Small intestine (tissue), 7 donors: ENCODE measurements around the gene NHS. TPM values are rescaled to one million over a fixed set of nuclear protein-coding genes. Genes with fewer than 3 reads are reported as not detected.

ENCODE experiments used
- DNase-seq, 2 donors: peaks; one replicate each; pipeline versions ENCODE4 v3.0.0 to v3.0.0-alpha.2; 2013
- FAIRE-seq: peaks from 2 replicates; lab custom pipeline; 2012; peaks lifted over from hg19 to GRCh38; lab: Jason Lieb, UNC
- H3K27ac ChIP-seq, 3 donors: one replicate each; pipeline ENCODE4 v1.5.1; 2013; ENCODE audit warnings: low read length in 2 of 3, mild to moderate bottlenecking in 2 of 3, control low read depth in 1 of 3, inconsistent platforms in 1 of 3, low read depth in 1 of 3, moderate library complexity in 1 of 3
- H3K27me3 ChIP-seq, 3 donors: one replicate each; pipeline ENCODE4 v1.6.1; 2013; ENCODE audit warnings: low read length in 3 of 3, inconsistent platforms in 1 of 3; ENCODE audit not compliant: control insufficient read depth in 3 of 3, insufficient read depth in 3 of 3
- H3K36me3 ChIP-seq, 3 donors: one replicate each; pipeline ENCODE4 v1.6.1; 2013; ENCODE audit warnings: low read length in 3 of 3, inconsistent platforms in 1 of 3, low read depth in 1 of 3, mild to moderate bottlenecking in 1 of 3, moderate library complexity in 1 of 3; ENCODE audit not compliant: control insufficient read depth in 3 of 3, insufficient read depth in 2 of 3
- H3K4me1 ChIP-seq, 3 donors: one replicate each; pipeline ENCODE4 v1.6.1; 2013; ENCODE audit warnings: low read length in 2 of 3, inconsistent platforms in 1 of 3, low read depth in 1 of 3, mild to moderate bottlenecking in 1 of 3, moderate library complexity in 1 of 3; ENCODE audit not compliant: control insufficient read depth in 3 of 3, insufficient read depth in 2 of 3
- H3K4me3 ChIP-seq, 3 donors: one replicate each; pipeline ENCODE4 v1.5.1; 2013; ENCODE audit warnings: low read length in 3 of 3, control low read depth in 1 of 3, inconsistent platforms in 1 of 3, low read depth in 1 of 3, mild to moderate bottlenecking in 1 of 3, moderate library complexity in 1 of 3
- H3K9me3 ChIP-seq, 2 donors: one replicate each; pipeline ENCODE4 v1.6.1; 2013; ENCODE audit warnings: low read depth in 1 of 2, low read length in 1 of 2; ENCODE audit not compliant: control insufficient read depth in 2 of 2, insufficient read depth in 1 of 2
- WGBS, 3 donors: extraction: QIAGEN DNeasy Blood & Tissue Kit; methylation state at CpG; one replicate each; pipeline ENCODE4 v1.1.7; 2013; 5-methylcytosine and 5-hydroxymethylcytosine counted together
- polyA plus RNA-seq, 4 donors: library from polyadenylated mRNA; stranded (reverse) in 3 of 4; unstranded in 1 of 4; fragments of 200-250 nt in 3 of 4; fragments of 120-200 nt in 1 of 4; gene quantifications; one replicate each; pipeline versions ENCODE4 v1.2.1 to v1.2.3, GENCODE V29; 2013
- donor health status: healthy with polysubstance abuse.
- donor health status: control.
- donor health status: control.
- donor health status: Bipolar disorder and iron deficiency.
- donor health status: healthy.

The NHS gene
- polyA plus RNA-seq, 4 donors: under 0.01 to 5.8 (median 0.79) TPM

DNA sequence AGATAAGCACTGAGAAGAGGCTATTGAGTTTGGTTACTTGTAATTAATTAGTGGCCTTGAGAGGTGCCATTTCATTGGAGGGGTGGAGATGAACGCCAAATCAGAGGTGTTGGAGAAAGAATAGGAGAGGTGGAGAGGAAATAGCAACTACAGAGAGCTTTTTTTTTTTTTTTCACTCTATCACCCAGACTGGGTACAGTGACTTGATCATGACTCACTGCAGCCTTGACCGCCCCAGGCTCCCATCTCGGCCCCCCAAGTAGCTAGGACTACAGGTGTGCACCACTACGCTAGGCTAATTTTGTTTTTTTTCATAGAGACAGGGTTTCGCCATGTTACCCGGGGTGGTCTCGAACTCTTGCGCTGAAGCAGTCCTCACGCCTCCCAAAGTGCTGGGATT, 5.2 kb downstream of the NHS start:
- H3K4me3 ChIP-seq: no peak overlapping the region
- 91 to 94% (median 94%) methylated on average over 8 to 9 of the region's 9 CpGs for WGBS, 3 donors
- H3K27ac ChIP-seq: no peak overlapping the region
- no peaks in the 10 kb centered on the region for H3K27me3 ChIP-seq
- DNase-seq (no peak), FAIRE-seq (no peak)
- H3K9me3 ChIP-seq: no peaks in the 10 kb centered on the region
- H3K36me3 ChIP-seq: no peaks in the 10 kb centered on the region
- H3K4me1 ChIP-seq: no peaks in the 10 kb centered on the region

DNA sequence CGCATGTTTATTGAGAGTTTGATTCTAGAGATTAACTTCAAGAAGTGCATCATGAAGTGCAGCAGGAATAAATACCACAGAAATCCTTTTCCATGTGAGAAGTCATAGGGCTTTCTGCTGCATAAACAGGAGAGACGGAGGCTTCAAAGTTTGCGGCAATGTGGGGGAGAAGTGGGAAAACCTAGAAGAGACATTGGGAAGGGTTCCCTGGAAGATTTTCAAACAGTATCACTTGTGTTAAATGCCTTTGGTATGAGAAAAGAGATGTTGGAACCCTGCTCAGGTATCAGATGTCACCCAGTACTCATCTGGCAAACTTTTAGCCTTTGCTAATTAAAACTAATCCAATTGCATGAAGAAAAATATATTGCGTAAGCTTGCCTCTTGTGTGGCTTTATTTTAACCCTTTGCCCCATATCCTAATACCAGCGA, 15.4 kb downstream of the NHS start:
- 77 to 97% (median 77%) methylated on average over 5 of the region's 5 CpGs for WGBS, 3 donors
- DNase-seq (no peak), FAIRE-seq (no peak)
- no peak overlapping the region for H3K27ac ChIP-seq
- no peaks in the 10 kb centered on the region for H3K27me3 ChIP-seq
- no peaks in the 10 kb centered on the region for H3K9me3 ChIP-seq
- no peak overlapping the region for H3K4me3 ChIP-seq
- no peaks in the 10 kb centered on the region for H3K4me1 ChIP-seq
- no peaks in the 10 kb centered on the region for H3K36me3 ChIP-seq

DNA sequence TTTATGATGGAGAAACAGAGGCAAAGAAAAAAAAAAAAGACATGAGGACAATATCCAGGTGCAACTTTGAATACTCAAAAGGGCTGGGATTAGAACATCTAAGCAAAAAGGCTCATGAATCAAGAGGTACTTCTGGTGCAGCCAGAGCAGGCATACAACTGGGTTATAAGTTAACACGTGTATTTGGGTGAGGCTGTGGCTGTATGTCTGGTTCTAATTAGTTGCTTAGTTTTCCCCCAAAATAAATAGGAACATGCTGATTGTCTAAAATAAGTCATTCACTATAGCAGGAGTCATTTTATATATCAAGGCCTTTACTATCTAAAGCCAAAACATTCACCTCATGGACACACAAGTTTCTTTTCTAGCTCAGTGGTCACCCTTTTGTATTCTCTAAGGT, 20.2 kb downstream of the NHS start:
- 25 to 79% (median 63%) methylated on average over 1 of the region's 1 CpG for WGBS, 3 donors
- H3K27ac ChIP-seq: no peak overlapping the region
- H3K9me3 ChIP-seq: peaks cover 0 to 4% of the 10 kb centered on the region in 2 donors
- H3K4me1 ChIP-seq: no peaks in the 10 kb centered on the region
- DNase-seq: no peak
- no peak for FAIRE-seq
- H3K4me3 ChIP-seq: no peak overlapping the region
- H3K36me3 ChIP-seq: no peaks in the 10 kb centered on the region
- H3K27me3 ChIP-seq: no peaks in the 10 kb centered on the region

DNA sequence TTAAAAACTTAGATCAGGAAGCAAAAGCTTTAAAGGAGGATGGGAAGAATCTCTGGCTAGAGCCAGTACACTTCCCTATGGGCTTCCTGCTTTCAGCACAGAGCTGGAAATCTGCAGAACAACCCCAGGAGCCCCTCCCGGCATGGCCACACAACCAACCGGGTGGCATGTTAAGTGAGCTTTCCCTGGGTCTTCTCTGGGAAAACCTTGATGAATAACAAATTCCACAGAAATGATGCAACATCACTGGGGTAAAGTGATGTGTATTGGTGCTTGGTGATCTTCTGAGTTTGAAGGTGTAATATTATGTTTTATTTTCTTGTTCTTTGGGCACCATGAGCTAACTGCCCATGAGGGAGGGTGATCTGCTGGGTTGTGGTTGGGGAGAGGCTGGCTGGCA, 22.1 kb downstream of the NHS start:
- FAIRE-seq (no peak), DNase-seq (no peak)
- H3K9me3 ChIP-seq: peaks cover 0 to 4% of the 10 kb centered on the region in 2 donors
- no peaks in the 10 kb centered on the region for H3K27me3 ChIP-seq
- no peaks in the 10 kb centered on the region for H3K4me1 ChIP-seq
- H3K27ac ChIP-seq: no peak overlapping the region
- 77 to 90% (median 80%) methylated on average over 2 of the region's 2 CpGs for WGBS, 3 donors
- no peaks in the 10 kb centered on the region for H3K36me3 ChIP-seq
- no peak overlapping the region for H3K4me3 ChIP-seq

DNA sequence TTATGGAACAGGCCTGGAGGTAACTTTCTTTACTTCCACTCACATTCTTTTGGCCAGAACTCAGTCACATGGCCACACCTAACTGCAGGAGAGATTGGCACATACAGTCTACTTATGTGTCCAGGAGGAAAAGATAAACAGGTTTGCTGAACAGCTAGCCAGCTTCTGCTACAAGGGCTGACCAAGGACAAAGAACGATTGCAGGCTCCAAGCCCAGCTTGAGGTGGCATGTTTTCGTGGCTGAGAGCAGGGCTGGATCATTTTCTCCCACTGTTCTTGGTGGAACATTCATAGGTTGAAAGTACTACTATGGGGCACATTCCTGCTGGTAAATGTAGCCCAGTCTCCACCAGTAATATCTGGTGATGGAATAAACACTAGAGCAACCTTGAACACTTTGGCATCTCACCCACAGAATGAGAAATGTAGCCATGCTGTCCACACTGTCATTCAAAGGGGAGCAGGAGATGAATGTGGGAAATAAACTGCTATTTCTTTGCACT, 28.2 kb downstream of the NHS start:
- FAIRE-seq: no peak
- H3K9me3 ChIP-seq: peaks cover 0 to 4% of the 10 kb centered on the region in 2 donors
- no peak overlapping the region for H3K4me3 ChIP-seq
- H3K36me3 ChIP-seq: no peaks in the 10 kb centered on the region
- DNase-seq: no peak
- 51 to 67% (median 67%) methylated on average over 2 of the region's 2 CpGs for WGBS, 3 donors
- no peaks in the 10 kb centered on the region for H3K4me1 ChIP-seq
- H3K27me3 ChIP-seq: no peaks in the 10 kb centered on the region
- no peak overlapping the region for H3K27ac ChIP-seq

DNA sequence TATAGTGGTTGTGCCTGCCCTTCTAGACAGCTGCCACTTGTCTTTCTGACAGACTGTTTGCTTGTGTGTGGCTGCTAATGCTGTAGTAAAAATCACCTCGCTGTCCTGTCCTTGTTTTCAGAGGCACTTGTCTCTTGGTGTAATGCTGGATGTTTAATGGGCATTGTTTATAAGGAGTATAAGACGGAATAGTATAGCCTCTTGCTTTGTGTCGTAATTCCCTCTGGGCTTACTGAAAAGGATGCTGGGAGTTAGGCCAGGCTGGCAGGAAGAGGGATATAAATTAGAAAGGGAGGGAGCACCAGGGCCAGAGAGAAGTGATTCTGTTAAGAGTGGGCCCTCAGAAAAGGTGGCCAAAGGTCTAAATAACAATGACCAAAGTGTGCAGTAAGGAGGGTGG, 29.0 kb downstream of the NHS start:
- Histone ChIP-seq H3K4me1 (no peaks in the 10 kb centered on the region), H3K9me3 (no peaks in the 10 kb centered on the region), H3K36me3 (no peaks in the 10 kb centered on the region), H3K27ac (no peak overlapping the region), H3K4me3 (no peak overlapping the region), H3K27me3 (no peaks in the 10 kb centered on the region)
- 80 to 91% (median 82%) methylated on average over 3 of the region's 3 CpGs for WGBS, 3 donors
- DNase-seq: no peak
- no peak for FAIRE-seq

DNA sequence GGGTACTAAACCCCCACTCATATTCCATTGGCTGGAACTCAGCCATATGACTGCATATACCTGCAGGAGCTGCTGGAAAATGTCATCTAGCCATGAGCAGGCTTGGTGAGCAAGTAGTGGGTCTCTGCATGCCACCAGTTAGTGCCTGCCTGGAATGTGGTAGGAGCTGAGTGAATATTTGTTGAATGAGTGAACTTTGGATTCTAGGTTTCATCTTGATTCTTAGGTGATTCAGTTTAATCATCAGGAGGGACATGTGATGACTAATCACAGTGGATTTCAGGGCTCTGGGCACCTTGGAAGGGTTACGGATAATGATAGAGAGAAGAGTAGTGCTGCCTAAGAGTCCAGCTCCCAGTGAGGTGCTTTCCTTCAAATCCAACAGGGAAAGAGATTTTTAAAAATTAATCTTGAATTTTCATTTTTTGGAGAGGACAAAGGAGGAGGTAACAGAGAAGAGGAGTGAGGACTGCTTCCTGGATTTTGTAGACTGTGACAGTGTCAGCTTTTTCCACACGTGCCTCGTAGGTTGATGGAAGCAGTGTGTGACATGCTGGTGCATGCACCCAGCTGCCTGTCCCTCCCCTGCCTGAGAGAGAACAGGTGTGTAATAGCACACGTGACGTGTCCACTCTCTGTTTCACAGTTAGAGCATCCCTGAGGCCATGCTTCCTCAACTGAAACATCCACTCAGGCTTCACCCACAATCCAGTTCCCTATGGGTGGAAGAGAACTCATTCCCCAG, 30.4 kb downstream of the NHS start:
- Histone ChIP-seq H3K4me3 (no peak overlapping the region), H3K27me3 (no peaks in the 10 kb centered on the region), H3K36me3 (no peaks in the 10 kb centered on the region), H3K9me3 (no peaks in the 10 kb centered on the region), H3K27ac (no peak overlapping the region), H3K4me1 (no peaks in the 10 kb centered on the region)
- FAIRE-seq (no peak), DNase-seq (peak in 1 of 2 donors; percentile 45)
- 71 to 85% (median 72%) methylated on average over 5 of the region's 5 CpGs for WGBS, 3 donors

DNA sequence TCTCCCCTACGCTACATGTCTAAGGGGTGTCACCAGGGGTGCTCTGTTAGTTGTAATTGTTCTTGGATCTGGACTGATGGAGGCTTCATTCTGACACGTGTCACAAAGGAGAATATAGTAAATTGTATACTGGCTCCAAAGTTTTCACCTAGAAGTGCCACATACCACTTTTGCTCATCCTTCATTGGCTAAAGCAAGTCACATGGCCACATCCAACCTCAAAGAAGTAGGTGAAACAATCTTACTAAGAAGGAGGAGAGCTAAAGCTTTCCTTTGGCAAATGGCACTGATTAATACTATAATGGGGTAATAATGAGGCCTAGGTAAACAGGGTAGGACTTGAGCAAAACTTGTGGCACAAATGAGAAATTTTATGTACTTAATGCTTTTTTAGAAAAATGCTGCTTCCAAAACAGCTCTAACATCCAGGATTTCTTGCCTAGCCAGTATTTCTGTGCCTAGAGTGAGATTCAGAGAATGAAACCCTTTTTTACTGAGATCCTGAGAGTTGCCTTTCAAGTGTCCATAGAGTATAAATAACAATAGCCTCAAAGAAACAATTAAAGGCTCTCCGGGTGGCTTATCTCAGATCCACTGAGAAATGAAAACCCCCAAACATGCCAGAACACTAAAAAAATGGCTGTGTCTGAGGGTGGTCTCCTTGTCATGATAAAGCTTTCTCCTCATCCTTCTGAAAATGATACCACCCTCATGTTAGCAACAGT, 34.7 kb downstream of the NHS start:
- 79 to 85% (median 79%) methylated on average over 3 of the region's 3 CpGs for WGBS, 3 donors
- DNase-seq (no peak), FAIRE-seq (no peak)

More for the DNA sequence above, 34.7 kb downstream of the NHS start:
- Histone ChIP-seq H3K4me1 (no peaks in the 10 kb centered on the region), H3K4me3 (no peak overlapping the region), H3K27me3 (no peaks in the 10 kb centered on the region), H3K9me3 (no peaks in the 10 kb centered on the region), H3K36me3 (no peaks in the 10 kb centered on the region), H3K27ac (no peak overlapping the region)
